ENCODE measurements around the gene NRG3. TPM values are rescaled to one million over a fixed set of nuclear protein-coding genes. Genes with fewer than 3 reads are reported as not detected.

The NRG3 gene
- total RNA-seq, 1 experiment from 2014 or later, result 0.08 TPM

- in situ Hi-C loops (cut with HindIII; ENCODE audit: low pct_unique_long_range_greater_than_20kb, low sequenced_read_pairs), result no loop called here
- CTCF ChIA-PET, result no interaction called here
- BruUV-seq (replicated peaks), result no TSS peak
- ATAC-seq, result no peak
- TF ChIP-seq CTCF (IDR thresholded peaks at IDR 0.05), result no peak
- TF ChIP-seq POLR2AphosphoS5 (IDR thresholded peaks at IDR 0.05; ENCODE audit: low read depth, low read length), result no peak
- no peak for TF ChIP-seq SIN3A (IDR thresholded peaks at IDR 0.05; ENCODE audit: borderline replicate concordance, insufficient read depth, low read depth, low read length)
- no peak for TF ChIP-seq REST (IDR thresholded peaks at IDR 0.05; ENCODE audit: insufficient read depth in 1 of 2, low read depth in 2 of 2, low read length in 1 of 2)
- Histone ChIP-seq H3K4me3 (ENCODE audit: low read depth in 2 of 2, low read length in 2 of 2) (no peak overlapping the region), H3K27me3 (ENCODE audit: control insufficient read depth, insufficient read depth, low read length) (no peaks in the 10 kb centered on the region), H3K36me3 (ENCODE audit: control insufficient read depth, insufficient read depth, low read length) (no peaks in the 10 kb centered on the region), H3K9me3 (ENCODE audit: control insufficient read depth, insufficient read depth, low read depth, low read length) (no peaks in the 10 kb centered on the region), H3K4me1 (ENCODE audit: control insufficient read depth, insufficient read depth, low read length) (no peaks in the 10 kb centered on the region), H3K27ac (ENCODE audit: low read length) (no peak overlapping the region)
- POLR2A ChIA-PET, result no interaction called here
- DNase-seq (ENCODE audit: low read depth, low spot score), result no peak
- intact Hi-C loops (cut with micrococcal nuclease; ENCODE audit: unreplicated experiment), result no loop called here
Observed at GRCh38 chr10:83007510-83007909, 1132.5 kb downstream of the NRG3 start.

- H3K4me1 ChIP-seq (ENCODE audit: control insufficient read depth, insufficient read depth, low read length), result no peaks in the 10 kb centered on the region
- ChIA-PET CTCF (no interaction called here), POLR2A (no interaction called here)
- intact Hi-C loops (cut with micrococcal nuclease; ENCODE audit: unreplicated experiment) (no loop called here), in situ Hi-C loops (cut with HindIII; ENCODE audit: low pct_unique_long_range_greater_than_20kb, low sequenced_read_pairs) (no loop called here)
- no peak overlapping the region for H3K27ac ChIP-seq (ENCODE audit: low read length)
- H3K27me3 ChIP-seq (ENCODE audit: control insufficient read depth, insufficient read depth, low read length), result no peaks in the 10 kb centered on the region
- ATAC-seq (no peak), DNase-seq (ENCODE audit: low read depth, low spot score) (no peak)
- no peaks in the 10 kb centered on the region for H3K36me3 ChIP-seq (ENCODE audit: control insufficient read depth, insufficient read depth, low read length)
- BruUV-seq (replicated peaks), result no TSS peak
- no peak for TF ChIP-seq POLR2AphosphoS5 (IDR thresholded peaks at IDR 0.05; ENCODE audit: low read depth, low read length)
- no peak for TF ChIP-seq CTCF (IDR thresholded peaks at IDR 0.05)
- no peak for TF ChIP-seq TCF7L2 (IDR thresholded peaks at IDR 0.05; ENCODE audit: low read depth, low read length)
- no peak for TF ChIP-seq REST (IDR thresholded peaks at IDR 0.05; ENCODE audit: insufficient read depth in 1 of 2, low read depth in 2 of 2, low read length in 1 of 2)
- TF ChIP-seq SIN3A (IDR thresholded peaks at IDR 0.05; ENCODE audit: borderline replicate concordance, insufficient read depth, low read depth, low read length), result no peak
- H3K9me3 ChIP-seq (ENCODE audit: control insufficient read depth, insufficient read depth, low read depth, low read length), result no peaks in the 10 kb centered on the region
- no peak overlapping the region for H3K4me3 ChIP-seq (ENCODE audit: low read depth in 2 of 2, low read length in 2 of 2)
Observed at GRCh38 chr10:83012866-83013265, 1137.9 kb downstream of the NRG3 start.

Measured in Panc1 (cell line).